Fibroblast of skin of back (primary cell): Measurements from ENCODE around the gene SLC39A6.
"Not testable (repeated sequence)": the region's sequence is repeated elsewhere in the genome, so short reads cannot be mapped to it uniquely, and the experiment has no call there.

Source experiments
- DNase-seq: peaks from one replicate; pipeline ENCODE4 v3.0.0-alpha.2; 2013

Gene SLC39A6

GRCh38 chr18:36139245-36139644, 10.1 kb upstream of the SLC39A6 start:
- DNase-seq: no peak

GRCh38 chr18:36135264-36135663, 6.1 kb upstream of the SLC39A6 start:
- DNase-seq: no peak

- DNase-seq: no peak
Observed at GRCh38 chr18:36132756-36133155, 3.6 kb upstream of the SLC39A6 start.

- no peak for DNase-seq
Observed at GRCh38 chr18:36131692-36132483, 2.7 kb upstream of the SLC39A6 start.

- DNase-seq: no peak
Observed at GRCh38 chr18:36130883-36131653, 1.9 kb upstream of the SLC39A6 start.

- no peak for DNase-seq
Observed at GRCh38 chr18:36130039-36130831, 1.1 kb upstream of the SLC39A6 start.

- no peak for DNase-seq
Observed at GRCh38 chr18:36128907-36129299, 237 bp downstream of the SLC39A6 start.

- peak; percentile 30 for DNase-seq
Observed at GRCh38 chr18:36128530-36128870, 640 bp downstream of the SLC39A6 start.

GRCh38 chr18:36127836-36128529, 1.2 kb downstream of the SLC39A6 start:
- DNase-seq: no peak

- DNase-seq: no peak
Observed at GRCh38 chr18:36126668-36127067, 2.5 kb downstream of the SLC39A6 start.

- DNase-seq: no peak
Observed at GRCh38 chr18:36124841-36125240, 4.3 kb downstream of the SLC39A6 start.

GRCh38 chr18:36120297-36120696, 8.8 kb downstream of the SLC39A6 start:
- DNase-seq: no peak

GRCh38 chr18:36116771-36117170, 12.4 kb downstream of the SLC39A6 start:
- not testable (repeated sequence) for DNase-seq

GRCh38 chr18:36114738-36115137, 14.4 kb downstream of the SLC39A6 start:
- DNase-seq: no peak

GRCh38 chr18:36114251-36114650, 14.9 kb downstream of the SLC39A6 start:
- no peak for DNase-seq

GRCh38 chr18:36112302-36112701, 16.8 kb downstream of the SLC39A6 start:
- DNase-seq: no peak

GRCh38 chr18:36109737-36110136, 19.4 kb downstream of the SLC39A6 start:
- no peak for DNase-seq

- no peak for DNase-seq
Observed at GRCh38 chr18:36108601-36109000, 20.5 kb downstream of the SLC39A6 start.

- no peak for DNase-seq
Observed at GRCh38 chr18:36108196-36108595, 20.9 kb downstream of the SLC39A6 start.

- DNase-seq: no peak
Observed at GRCh38 chr18:36107477-36107876, 21.7 kb downstream of the SLC39A6 start.

GRCh38 chr18:36104749-36105148, 24.4 kb downstream of the SLC39A6 start:
- DNase-seq: no peak

- no peak for DNase-seq
Observed at GRCh38 chr18:36101943-36102342, 27.2 kb downstream of the SLC39A6 start.

GRCh38 chr18:36099311-36099710, 29.8 kb downstream of the SLC39A6 start:
- DNase-seq: no peak
